ENCODE data around the gene KIT.

Gene KIT

GRCh38 chr4:54645830-54646229 is 11.9 kb upstream of the KIT start:
- DNase-seq (ENCODE audit: low read depth), result no peak
- no peak for TF ChIP-seq CTCF (conservative IDR thresholded peaks at IDR 0.05; ENCODE audit: control insufficient read depth, insufficient read depth, low read depth, low read length)
- H3K4me3 ChIP-seq (ENCODE audit: control insufficient read depth, low read depth, low read length), result no peak overlapping the region

- no peak for DNase-seq (ENCODE audit: low read depth)
- H3K4me3 ChIP-seq (ENCODE audit: control insufficient read depth, low read depth, low read length), result no peak overlapping the region
- no peak for TF ChIP-seq CTCF (conservative IDR thresholded peaks at IDR 0.05; ENCODE audit: control insufficient read depth, insufficient read depth, low read depth, low read length)
Measured at GRCh38 chr4:54647070-54647469, 10.7 kb upstream of the KIT start.

- no peak overlapping the region for H3K4me3 ChIP-seq (ENCODE audit: control insufficient read depth, low read depth, low read length)
- no peak for TF ChIP-seq CTCF (conservative IDR thresholded peaks at IDR 0.05; ENCODE audit: control insufficient read depth, insufficient read depth, low read depth, low read length)
- no peak for DNase-seq (ENCODE audit: low read depth)
Measured at GRCh38 chr4:54651050-54651449, 6.7 kb upstream of the KIT start.

- DNase-seq (ENCODE audit: low read depth), result no peak
- no peak for TF ChIP-seq CTCF (conservative IDR thresholded peaks at IDR 0.05; ENCODE audit: control insufficient read depth, insufficient read depth, low read depth, low read length)
- H3K4me3 ChIP-seq (ENCODE audit: control insufficient read depth, low read depth, low read length), result no peak overlapping the region
Measured at GRCh38 chr4:54654753-54655152, 3.0 kb upstream of the KIT start.

GRCh38 chr4:54657185-54657550 is 589 bp upstream of the KIT start:
- DNase-seq (ENCODE audit: low read depth), result no peak
- no peak overlapping the region for H3K4me3 ChIP-seq (ENCODE audit: control insufficient read depth, low read depth, low read length)
- TF ChIP-seq CTCF (conservative IDR thresholded peaks at IDR 0.05; ENCODE audit: control insufficient read depth, insufficient read depth, low read depth, low read length), result no peak

- peak; percentile 17 for DNase-seq (ENCODE audit: low read depth)
- no peak for TF ChIP-seq CTCF (conservative IDR thresholded peaks at IDR 0.05; ENCODE audit: control insufficient read depth, insufficient read depth, low read depth, low read length)
- H3K4me3 ChIP-seq (ENCODE audit: control insufficient read depth, low read depth, low read length), result peak overlapping the region; percentile 44
Measured at GRCh38 chr4:54658252-54659093, 716 bp downstream of the KIT start.
